Measurements from ENCODE around the gene SELPLG.

SELPLG gene

GRCh38 chr12:108609537-108610335, 24.0 kb downstream of the SELPLG start:
- no peak overlapping the region for H3K4me3 ChIP-seq (ENCODE audit: low read depth, low read length)
- TF ChIP-seq, protein P1, sequence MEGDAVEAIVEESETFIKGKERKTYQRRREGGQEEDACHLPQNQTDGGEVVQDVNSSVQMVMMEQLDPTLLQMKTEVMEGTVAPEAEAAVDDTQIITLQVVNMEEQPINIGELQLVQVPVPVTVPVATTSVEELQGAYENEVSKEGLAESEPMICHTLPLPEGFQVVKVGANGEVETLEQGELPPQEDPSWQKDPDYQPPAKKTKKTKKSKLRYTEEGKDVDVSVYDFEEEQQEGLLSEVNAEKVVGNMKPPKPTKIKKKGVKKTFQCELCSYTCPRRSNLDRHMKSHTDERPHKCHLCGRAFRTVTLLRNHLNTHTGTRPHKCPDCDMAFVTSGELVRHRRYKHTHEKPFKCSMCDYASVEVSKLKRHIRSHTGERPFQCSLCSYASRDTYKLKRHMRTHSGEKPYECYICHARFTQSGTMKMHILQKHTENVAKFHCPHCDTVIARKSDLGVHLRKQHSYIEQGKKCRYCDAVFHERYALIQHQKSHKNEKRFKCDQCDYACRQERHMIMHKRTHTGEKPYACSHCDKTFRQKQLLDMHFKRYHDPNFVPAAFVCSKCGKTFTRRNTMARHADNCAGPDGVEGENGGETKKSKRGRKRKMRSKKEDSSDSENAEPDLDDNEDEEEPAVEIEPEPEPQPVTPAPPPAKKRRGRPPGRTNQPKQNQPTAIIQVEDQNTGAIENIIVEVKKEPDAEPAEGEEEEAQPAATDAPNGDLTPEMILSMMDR (IDR thresholded peaks at IDR 0.05; ENCODE audit: borderline replicate concordance, insufficient read depth, low read depth, low read length): no peak

GRCh38 chr12:108608616-108609015, 25.1 kb downstream of the SELPLG start:
- H3K4me3 ChIP-seq (ENCODE audit: low read depth, low read length): no peak overlapping the region
- TF ChIP-seq, protein P1 (IDR thresholded peaks at IDR 0.05; ENCODE audit: borderline replicate concordance, insufficient read depth, low read depth, low read length): no peak

- TF ChIP-seq, protein P1 (IDR thresholded peaks at IDR 0.05; ENCODE audit: borderline replicate concordance, insufficient read depth, low read depth, low read length): no peak
- no peak overlapping the region for H3K4me3 ChIP-seq (ENCODE audit: low read depth, low read length)
Measured at GRCh38 chr12:108607981-108608600, 25.6 kb downstream of the SELPLG start.

DNA sequence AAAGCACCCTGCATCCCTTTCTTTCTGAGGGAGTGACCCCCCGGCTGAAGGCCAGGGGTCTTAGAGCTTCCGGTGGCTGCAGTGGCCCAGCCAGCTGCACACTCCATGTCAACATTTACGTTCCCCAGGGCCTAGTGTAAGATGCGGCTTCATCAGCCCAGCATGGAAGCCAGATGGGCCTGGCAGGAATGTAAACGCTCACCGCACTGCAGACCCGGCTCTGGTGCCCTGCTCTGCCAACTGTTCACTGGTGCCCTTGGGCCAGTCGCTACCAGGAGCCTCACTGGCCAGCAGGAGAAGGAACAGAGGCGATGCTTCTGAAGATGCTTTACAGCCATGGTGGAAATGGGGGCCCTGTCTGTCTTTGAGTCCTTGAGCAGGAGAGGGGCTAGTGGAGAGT, 27.2 kb downstream of the SELPLG start:
- H3K4me3 ChIP-seq (ENCODE audit: low read depth, low read length): no peak overlapping the region
- TF ChIP-seq, protein P1 (IDR thresholded peaks at IDR 0.05; ENCODE audit: borderline replicate concordance, insufficient read depth, low read depth, low read length): no peak

- H3K4me3 ChIP-seq (ENCODE audit: low read depth, low read length): no peak overlapping the region
- TF ChIP-seq, protein P1 (IDR thresholded peaks at IDR 0.05; ENCODE audit: borderline replicate concordance, insufficient read depth, low read depth, low read length): no peak
Measured at GRCh38 chr12:108605690-108606406, 27.8 kb downstream of the SELPLG start.

GRCh38 chr12:108605000-108605689, 28.5 kb downstream of the SELPLG start:
- TF ChIP-seq, protein P1 (IDR thresholded peaks at IDR 0.05; ENCODE audit: borderline replicate concordance, insufficient read depth, low read depth, low read length): no peak
- no peak overlapping the region for H3K4me3 ChIP-seq (ENCODE audit: low read depth, low read length)

Data from GM12875 (cell line).